Measurements from ENCODE around the gene KCTD20.

DNA sequence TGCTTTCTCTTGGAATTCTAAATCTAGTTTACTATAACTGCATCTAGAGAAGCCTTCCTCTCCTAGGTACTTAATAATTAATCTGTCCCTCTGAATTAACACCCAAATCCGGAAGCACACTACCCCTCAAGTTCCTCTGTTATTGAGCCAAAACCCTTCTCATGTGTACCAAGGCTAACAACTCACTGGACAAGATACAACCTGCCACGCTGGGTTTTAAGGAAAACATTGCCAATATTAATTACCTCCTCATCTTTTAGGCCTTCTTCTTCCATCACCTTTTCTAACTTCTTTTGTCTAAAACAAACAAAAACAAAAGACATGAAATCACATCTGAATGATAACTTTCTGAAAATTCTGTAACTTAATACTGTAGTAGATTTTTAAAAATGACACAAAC is 82.5 kb downstream of the KCTD20 start:
- TF ChIP-seq, protein P1, sequence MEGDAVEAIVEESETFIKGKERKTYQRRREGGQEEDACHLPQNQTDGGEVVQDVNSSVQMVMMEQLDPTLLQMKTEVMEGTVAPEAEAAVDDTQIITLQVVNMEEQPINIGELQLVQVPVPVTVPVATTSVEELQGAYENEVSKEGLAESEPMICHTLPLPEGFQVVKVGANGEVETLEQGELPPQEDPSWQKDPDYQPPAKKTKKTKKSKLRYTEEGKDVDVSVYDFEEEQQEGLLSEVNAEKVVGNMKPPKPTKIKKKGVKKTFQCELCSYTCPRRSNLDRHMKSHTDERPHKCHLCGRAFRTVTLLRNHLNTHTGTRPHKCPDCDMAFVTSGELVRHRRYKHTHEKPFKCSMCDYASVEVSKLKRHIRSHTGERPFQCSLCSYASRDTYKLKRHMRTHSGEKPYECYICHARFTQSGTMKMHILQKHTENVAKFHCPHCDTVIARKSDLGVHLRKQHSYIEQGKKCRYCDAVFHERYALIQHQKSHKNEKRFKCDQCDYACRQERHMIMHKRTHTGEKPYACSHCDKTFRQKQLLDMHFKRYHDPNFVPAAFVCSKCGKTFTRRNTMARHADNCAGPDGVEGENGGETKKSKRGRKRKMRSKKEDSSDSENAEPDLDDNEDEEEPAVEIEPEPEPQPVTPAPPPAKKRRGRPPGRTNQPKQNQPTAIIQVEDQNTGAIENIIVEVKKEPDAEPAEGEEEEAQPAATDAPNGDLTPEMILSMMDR (IDR thresholded peaks at IDR 0.05), result no peak
- TF ChIP-seq, protein P2, sequence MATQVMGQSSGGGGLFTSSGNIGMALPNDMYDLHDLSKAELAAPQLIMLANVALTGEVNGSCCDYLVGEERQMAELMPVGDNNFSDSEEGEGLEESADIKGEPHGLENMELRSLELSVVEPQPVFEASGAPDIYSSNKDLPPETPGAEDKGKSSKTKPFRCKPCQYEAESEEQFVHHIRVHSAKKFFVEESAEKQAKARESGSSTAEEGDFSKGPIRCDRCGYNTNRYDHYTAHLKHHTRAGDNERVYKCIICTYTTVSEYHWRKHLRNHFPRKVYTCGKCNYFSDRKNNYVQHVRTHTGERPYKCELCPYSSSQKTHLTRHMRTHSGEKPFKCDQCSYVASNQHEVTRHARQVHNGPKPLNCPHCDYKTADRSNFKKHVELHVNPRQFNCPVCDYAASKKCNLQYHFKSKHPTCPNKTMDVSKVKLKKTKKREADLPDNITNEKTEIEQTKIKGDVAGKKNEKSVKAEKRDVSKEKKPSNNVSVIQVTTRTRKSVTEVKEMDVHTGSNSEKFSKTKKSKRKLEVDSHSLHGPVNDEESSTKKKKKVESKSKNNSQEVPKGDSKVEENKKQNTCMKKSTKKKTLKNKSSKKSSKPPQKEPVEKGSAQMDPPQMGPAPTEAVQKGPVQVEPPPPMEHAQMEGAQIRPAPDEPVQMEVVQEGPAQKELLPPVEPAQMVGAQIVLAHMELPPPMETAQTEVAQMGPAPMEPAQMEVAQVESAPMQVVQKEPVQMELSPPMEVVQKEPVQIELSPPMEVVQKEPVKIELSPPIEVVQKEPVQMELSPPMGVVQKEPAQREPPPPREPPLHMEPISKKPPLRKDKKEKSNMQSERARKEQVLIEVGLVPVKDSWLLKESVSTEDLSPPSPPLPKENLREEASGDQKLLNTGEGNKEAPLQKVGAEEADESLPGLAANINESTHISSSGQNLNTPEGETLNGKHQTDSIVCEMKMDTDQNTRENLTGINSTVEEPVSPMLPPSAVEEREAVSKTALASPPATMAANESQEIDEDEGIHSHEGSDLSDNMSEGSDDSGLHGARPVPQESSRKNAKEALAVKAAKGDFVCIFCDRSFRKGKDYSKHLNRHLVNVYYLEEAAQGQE (IDR thresholded peaks at IDR 0.05; ENCODE audit: insufficient read depth in 1 of 2, low read depth in 2 of 2, low read length in 1 of 2), result no peak
- TF ChIP-seq POLR2AphosphoS5 (IDR thresholded peaks at IDR 0.05; ENCODE audit: low read depth, low read length) (no peak), TCF7L2 (IDR thresholded peaks at IDR 0.05; ENCODE audit: low read depth, low read length) (no peak), SIN3A (IDR thresholded peaks at IDR 0.05; ENCODE audit: borderline replicate concordance, insufficient read depth, low read depth, low read length) (no peak)

Measured in Panc1 (cell line).